Panc1 (cell line): ENCODE results near the gene DHRS12. TPM values are rescaled to one million over a fixed set of nuclear protein-coding genes. Genes with fewer than 3 reads are reported as not detected.
A peak's percentile ranks its signal among the peaks of the same experiment; 100 is the strongest.

Experiments used
- ATAC-seq: fragments of 200-7000 bp; cut with Tn5 transposase; 2 replicates; pipeline ENCODE4 v1.9.1; 2020; ENCODE audit warnings: mild to moderate bottlenecking, moderate library complexity
- BruUV-seq: library from RNA; stranded (reverse); fragments of 400-500 nt; replicated peaks from 2 replicates; lab custom pipeline; 2021; lab: Mats Ljungman, UMichigan
- CTCF ChIA-PET: fragments of 300-600 bp; sonication (Branson Sonifier 250); formaldehyde crosslinking; loops from one replicate; lab custom pipeline; 2022; ENCODE audit warnings: antibody characterized with exemption; lab: Charles Lee
- POLR2A ChIA-PET: fragments of 300-600 bp; sonication (Branson Sonifier 250); formaldehyde crosslinking; loops from one replicate; lab custom pipeline; 2022; ENCODE audit warnings: antibody characterized with exemption; lab: Charles Lee
- DNase-seq: peaks from one replicate; pipeline ENCODE4 v3.0.0-alpha.2; 2010; ENCODE audit warnings: low read depth, low spot score
- H3K27ac ChIP-seq: 2 replicates; pipeline ENCODE4 v1.5.1; 2011; ENCODE audit warnings: mild to moderate bottlenecking, low read length, inconsistent platforms
- H3K27me3 ChIP-seq: fragments of 200-500 bp; sonication (Bioruptor generic); 2 replicates; pipeline ENCODE4 v1.6.0; 2014; ENCODE audit warnings: low read length, inconsistent platforms; ENCODE audit not compliant: control insufficient read depth, insufficient read depth
- H3K36me3 ChIP-seq: fragments of 200-500 bp; sonication (Bioruptor generic); 2 replicates; pipeline ENCODE4 v1.5.1; 2014; ENCODE audit warnings: inconsistent platforms, mild to moderate bottlenecking, low read length, moderate library complexity; ENCODE audit not compliant: control insufficient read depth, insufficient read depth
- H3K4me1 ChIP-seq: 2 replicates; pipeline ENCODE4 v1.5.1; 2011; ENCODE audit warnings: inconsistent platforms, mild to moderate bottlenecking, low read length, moderate library complexity; ENCODE audit not compliant: control insufficient read depth, insufficient read depth
- H3K4me3 ChIP-seq, 2 experiments: 2 replicates each; pipeline ENCODE4 v1.5.1; 2011 to 2012; ENCODE audit warnings: low read depth in 2 of 2, low read length in 2 of 2, mild to moderate bottlenecking in 2 of 2, inconsistent platforms in 1 of 2, moderate library complexity in 1 of 2
- H3K9me3 ChIP-seq: fragments of 200-500 bp; sonication (Bioruptor generic); 2 replicates; pipeline ENCODE4 v1.5.1; 2014; ENCODE audit warnings: low read depth, mild to moderate bottlenecking, inconsistent platforms, low read length, moderate library complexity; ENCODE audit not compliant: control insufficient read depth, insufficient read depth
- CTCF ChIP-seq: fragments of 450-650 bp; IDR thresholded peaks from 2 replicates; pipeline ENCODE4 v1.5.1; 2017; ENCODE audit warnings: mild to moderate bottlenecking
- POLR2AphosphoS5 ChIP-seq: IDR thresholded peaks from 2 replicates; pipeline ENCODE4 v1.6.1; 2012; ENCODE audit warnings: mild to moderate bottlenecking, low read depth, low read length, moderate library complexity
- REST ChIP-seq, 2 experiments: IDR thresholded peaks; 2 replicates each; pipeline ENCODE4 v1.6.1; 2011 to 2012; ENCODE audit warnings: low read depth in 2 of 2, control low read depth in 1 of 2, low read length in 1 of 2, mild to moderate bottlenecking in 1 of 2, moderate library complexity in 1 of 2; ENCODE audit not compliant: insufficient read depth in 1 of 2
- SIN3A ChIP-seq: IDR thresholded peaks from 2 replicates; pipeline ENCODE4 v1.6.1; 2012; ENCODE audit warnings: low read depth, mild to moderate bottlenecking, low read length, moderate library complexity, borderline replicate concordance; ENCODE audit not compliant: insufficient read depth
- TCF7L2 ChIP-seq: IDR thresholded peaks from 2 replicates; pipeline ENCODE4 v1.6.1; 2011; ENCODE audit warnings: mild to moderate bottlenecking, low read depth, low read length, inconsistent platforms
- in situ Hi-C: cut with HindIII; loops from 2 replicates; pipeline ENCODE4 v1.10.0; 2016; ENCODE audit warnings: low sequenced_read_pairs, low pct_unique_long_range_greater_than_20kb
- intact Hi-C: fragments of 100-400 bp; cut with micrococcal nuclease; formaldehyde crosslinking; loops from one replicate; pipeline ENCODE4 v1.10.0; 2022; ENCODE audit not compliant: unreplicated experiment
- total RNA-seq: library from RNA; stranded (reverse); gene quantifications from one replicate; pipeline ENCODE4 v1.2.1, GENCODE V29; 2021; ENCODE audit not compliant: unreplicated experiment

The DHRS12 gene
- total RNA-seq, 1 experiment from 2014 or later, result 10.7 TPM

- TF ChIP-seq SIN3A, result no peak
- peak; percentile 1; the same call in 1 of the 2 replicates for TF ChIP-seq CTCF
- intact Hi-C loops (no loop called here), in situ Hi-C loops (no loop called here)
- ChIA-PET CTCF (no interaction called here), POLR2A (no interaction called here)
- ATAC-seq (peak; percentile 38; the same call in 1 of the 2 replicates), DNase-seq (no peak)
- Histone ChIP-seq H3K27me3 (no peaks in the 10 kb centered on the region), H3K27ac (no peak overlapping the region), H3K9me3 (no peaks in the 10 kb centered on the region), H3K36me3 (no peaks in the 10 kb centered on the region), H3K4me3 (no peak overlapping the region), H3K4me1 (0 out of 2 replicates have a peak, but pooled peaks cover 4% of the 10 kb centered on the region)
- BruUV-seq, result no TSS peak
Observed at GRCh38 chr13:51733374-51734298, 70.3 kb downstream of the DHRS12 start.

- in situ Hi-C loops, result no loop called here
- BruUV-seq, result no TSS peak
- TF ChIP-seq POLR2AphosphoS5 (no peak), SIN3A (no peak), REST (IDR thresholded peaks at IDR 0.05; ENCODE audit: insufficient read depth in 1 of 2, low read depth in 2 of 2, low read length in 1 of 2) (no peak), TCF7L2 (no peak), CTCF (no peak; the same call in 1 of the 2 replicates)
- Histone ChIP-seq H3K27ac (no peak overlapping the region), H3K9me3 (no peaks in the 10 kb centered on the region), H3K4me3 (no peak overlapping the region), H3K4me1 (0 out of 2 replicates have a peak, but pooled peaks cover 4% of the 10 kb centered on the region), H3K27me3 (no peaks in the 10 kb centered on the region), H3K36me3 (no peaks in the 10 kb centered on the region; the same call in 1 of the 2 replicates)
- CTCF ChIA-PET, result no interaction called here
- intact Hi-C loops, result no loop called here
- ATAC-seq (no peak), DNase-seq (no peak)
- POLR2A ChIA-PET, result no interaction called here
Observed at GRCh38 chr13:51731759-51732158, 72.2 kb downstream of the DHRS12 start.
